PC-3 (cell line): Measurements from ENCODE around the gene GRB10.

Experiments used
- CTCF ChIP-seq: fragments of 300-600 bp; sonication (generic); conservative IDR thresholded peaks from 2 replicates; pipeline ENCODE4 v1.5.1; 2017; ENCODE audit warnings: antibody characterized with exemption, low read depth, mild to moderate bottlenecking, low read length
- EZH2 ChIP-seq: fragments of 300-600 bp; sonication (generic); IDR thresholded peaks from one replicate; pipeline ENCODE4 v1.6.1; 2017; ENCODE audit warnings: antibody characterized with exemption, mild to moderate bottlenecking, low read length; ENCODE audit not compliant: unreplicated experiment
- EZH2phosphoT487 ChIP-seq: fragments of 300-600 bp; sonication (generic); IDR thresholded peaks from 2 replicates; pipeline ENCODE4 v1.6.1; 2018; ENCODE audit warnings: mild to moderate bottlenecking, antibody characterized with exemption, low read length, borderline replicate concordance

GRCh38 chr7:50667338-50667737 lies 115.4 kb downstream of the GRB10 start:
- TF ChIP-seq CTCF (no peak), EZH2 (no peak), EZH2phosphoT487 (no peak)
